PC-3 (cell line): ENCODE results near the gene APCDD1. TPM values are rescaled to one million over a fixed set of nuclear protein-coding genes. Genes with fewer than 3 reads are reported as not detected.

Experiments used
- ATAC-seq: fragments of 200-7000 bp; cut with Tn5 transposase; 2 replicates; pipeline ENCODE4 v1.9.1; 2020; ENCODE audit warnings: mild to moderate bottlenecking, moderate library complexity
- BruUV-seq: library from RNA; stranded (reverse); fragments of 400-500 nt; replicated peaks from 2 replicates; lab custom pipeline; 2021; lab: Mats Ljungman, UMichigan
- CTCF ChIA-PET: fragments of 300-600 bp; sonication (Branson Sonifier 250); formaldehyde crosslinking; loops from one replicate; lab custom pipeline; 2022; ENCODE audit warnings: antibody characterized with exemption; lab: Charles Lee
- POLR2A ChIA-PET: fragments of 300-600 bp; sonication (Branson Sonifier 250); formaldehyde crosslinking; loops from one replicate; lab custom pipeline; 2022; ENCODE audit warnings: antibody characterized with exemption; ENCODE audit not compliant: unreplicated experiment; lab: Charles Lee
- DNase-seq: peaks from one replicate; pipeline ENCODE4 v3.0.0-alpha.2; 2015
- H2AFZ ChIP-seq: fragments of 300-600 bp; sonication (generic); 2 replicates; pipeline ENCODE4 v1.6.0; 2016; ENCODE audit warnings: antibody characterized with exemption, low read length
- H3F3A ChIP-seq: fragments of 300-600 bp; sonication (generic); one replicate; pipeline ENCODE4 v1.6.0; 2017; ENCODE audit warnings: antibody characterized with exemption, low read length, control low read depth, mild to moderate bottlenecking; ENCODE audit not compliant: unreplicated experiment
- H3K27ac ChIP-seq: fragments of 300-600 bp; sonication (generic); 2 replicates; pipeline ENCODE4 v1.5.1; 2016; ENCODE audit warnings: mild to moderate bottlenecking, low read length
- H3K27me3 ChIP-seq: fragments of 300-600 bp; sonication (generic); 2 replicates; pipeline ENCODE4 v1.6.1; 2016; ENCODE audit warnings: low read length, mixed read lengths
- H3K36me3 ChIP-seq: fragments of 300-600 bp; sonication (generic); 2 replicates; pipeline ENCODE4 v1.6.1; 2016; ENCODE audit warnings: low read depth, mixed run types, low read length, mixed read lengths
- H3K4me1 ChIP-seq: fragments of 300-600 bp; sonication (generic); 2 replicates; pipeline ENCODE4 v1.5.1; 2016; ENCODE audit warnings: low read length; ENCODE audit not compliant: insufficient read depth
- H3K4me2 ChIP-seq: fragments of 300-600 bp; sonication (generic); 2 replicates; pipeline ENCODE4 v1.6.0; 2016; ENCODE audit warnings: low read length
- H3K4me3 ChIP-seq: fragments of 300-600 bp; sonication (generic); 2 replicates; pipeline ENCODE4 v1.5.1; 2016; ENCODE audit warnings: mild to moderate bottlenecking, low read length, mixed read lengths
- H3K79me2 ChIP-seq: fragments of 300-600 bp; sonication (generic); 2 replicates; pipeline ENCODE4 v1.6.1; 2017; ENCODE audit warnings: low read length, mixed read lengths
- H3K9ac ChIP-seq: fragments of 300-600 bp; sonication (generic); 2 replicates; pipeline ENCODE4 v1.6.0; 2016; ENCODE audit warnings: mild to moderate bottlenecking, low read length
- H3K9me2 ChIP-seq: fragments of 300-600 bp; sonication (generic); replicated peaks from 2 replicates; pipeline ENCODE4 v1.6.1; 2016; ENCODE audit warnings: mixed run types, low read length, mixed read lengths
- H3K9me3 ChIP-seq: fragments of 300-600 bp; sonication (generic); 2 replicates; pipeline ENCODE4 v1.6.1; 2016; ENCODE audit warnings: low read length, mixed read lengths
- H4K20me1 ChIP-seq: fragments of 300-600 bp; sonication (generic); 2 replicates; pipeline ENCODE4 v1.6.1; 2016; ENCODE audit warnings: low read length, mixed read lengths
- CTCF ChIP-seq: fragments of 300-600 bp; sonication (generic); conservative IDR thresholded peaks from 2 replicates; pipeline ENCODE4 v1.5.1; 2017; ENCODE audit warnings: antibody characterized with exemption, low read depth, mild to moderate bottlenecking, low read length
- EZH2 ChIP-seq: fragments of 300-600 bp; sonication (generic); IDR thresholded peaks from one replicate; pipeline ENCODE4 v1.6.1; 2017; ENCODE audit warnings: antibody characterized with exemption, mild to moderate bottlenecking, low read length; ENCODE audit not compliant: unreplicated experiment
- EZH2phosphoT487 ChIP-seq: fragments of 300-600 bp; sonication (generic); IDR thresholded peaks from 2 replicates; pipeline ENCODE4 v1.6.1; 2018; ENCODE audit warnings: mild to moderate bottlenecking, antibody characterized with exemption, low read length, borderline replicate concordance
- intact Hi-C: fragments of 100-400 bp; cut with micrococcal nuclease; formaldehyde crosslinking; loops from 2 replicates; pipeline ENCODE4 v1.9.0; 2023
- total RNA-seq: library from RNA; depleted of rRNA; stranded (reverse); fragments of >200 nt; gene quantifications from 2 replicates; pipeline ENCODE4 v1.2.3, GENCODE V29; 2014

APCDD1 gene
- total RNA-seq, 1 experiment from 2014 or later, result not detected

GRCh38 chr18:10508591-10508990 lies 54.2 kb downstream of the APCDD1 start:
- no peak overlapping the region for H3K27ac ChIP-seq
- intact Hi-C loops, result no loop called here
- H3K27me3 ChIP-seq, result peaks cover 22% of the 10 kb centered on the region
- H3K4me3 ChIP-seq, result no peak overlapping the region
- DNase-seq (no peak), ATAC-seq (no peak)
- no peaks in the 10 kb centered on the region for H3K79me2 ChIP-seq
- no peaks in the 10 kb centered on the region for H3K4me1 ChIP-seq
- H2AFZ ChIP-seq, result no peak overlapping the region
- H3K9ac ChIP-seq, result no peak overlapping the region
- H3K4me2 ChIP-seq, result no peak overlapping the region
- BruUV-seq, result no TSS peak
- H3K9me2 ChIP-seq, result no peaks in the 10 kb centered on the region
- ChIA-PET POLR2A (no interaction called here), CTCF (no interaction called here)
- TF ChIP-seq CTCF (no peak), EZH2 (no peak), EZH2phosphoT487 (no peak)
- H3K9me3 ChIP-seq, result peaks cover 17% of the 10 kb centered on the region
- H3F3A ChIP-seq, result no peaks in the 10 kb centered on the region
- no peaks in the 10 kb centered on the region for H4K20me1 ChIP-seq
- H3K36me3 ChIP-seq, result no peaks in the 10 kb centered on the region

- CTCF ChIA-PET, result no interaction called here
- intact Hi-C loops, result loop anchor here (10.0 kb wide), 1 partner anchor 56 kb away; the partner anchor contains the start of gene APCDD1
- ATAC-seq (no peak), DNase-seq (no peak)
- Histone ChIP-seq H3K27ac (no peak overlapping the region), H3K27me3 (peaks cover 47% of the 10 kb centered on the region), H3K4me3 (no peak overlapping the region), H4K20me1 (no peaks in the 10 kb centered on the region), H3K4me2 (no peak overlapping the region), H3K9ac (no peak overlapping the region), H3K79me2 (no peaks in the 10 kb centered on the region), H3K4me1 (no peaks in the 10 kb centered on the region), H3F3A (no peaks in the 10 kb centered on the region), H3K36me3 (no peaks in the 10 kb centered on the region), H2AFZ (no peak overlapping the region), H3K9me2 (no peaks in the 10 kb centered on the region), H3K9me3 (peaks cover 11% of the 10 kb centered on the region)
- TF ChIP-seq CTCF, result no peak
- POLR2A ChIA-PET, result no interaction called here
- no TSS peak for BruUV-seq
Observed at GRCh38 chr18:10511236-10511635, 56.8 kb downstream of the APCDD1 start.

- POLR2A ChIA-PET, result no interaction called here
Observed at GRCh38 chr18:10514082-10514481, 59.6 kb downstream of the APCDD1 start.

More at GRCh38 chr18:10514082-10514481, 59.6 kb downstream of the APCDD1 start:
- CTCF ChIA-PET, result no interaction called here
- Histone ChIP-seq H3F3A (no peaks in the 10 kb centered on the region), H4K20me1 (no peaks in the 10 kb centered on the region), H2AFZ (no peak overlapping the region), H3K4me3 (no peak overlapping the region), H3K9ac (no peak overlapping the region), H3K27ac (no peak overlapping the region), H3K4me2 (no peak overlapping the region), H3K9me3 (no peaks in the 10 kb centered on the region), H3K27me3 (peaks cover 75% of the 10 kb centered on the region), H3K9me2 (no peaks in the 10 kb centered on the region), H3K79me2 (no peaks in the 10 kb centered on the region), H3K36me3 (no peaks in the 10 kb centered on the region), H3K4me1 (no peaks in the 10 kb centered on the region)
- intact Hi-C loops, result loop anchor here (10.0 kb wide), 1 partner anchor 59 kb away; the partner anchor contains the start of gene APCDD1
- ATAC-seq, result no peak
- TF ChIP-seq EZH2 (no peak), EZH2phosphoT487 (no peak), CTCF (no peak)
- no TSS peak for BruUV-seq
- no peak for DNase-seq
